DMS114 treated with DMSO at 0.1 percent for 48 hours (cell line): ENCODE data around the gene NFKBIL1.
"Not testable (repeated sequence)": the region's sequence is repeated elsewhere in the genome, so short reads cannot be mapped to it uniquely, and the experiment has no call there.

Experiments
- DNase-seq: peaks from one replicate; lab custom pipeline; 2025; ENCODE audit not compliant: unreplicated experiment; lab: John Stamatoyannopoulos, UW

The NFKBIL1 gene

GRCh38 chr6:31580438-31580740 lies 33.0 kb downstream of the NFKBIL1 start:
- DNase-seq = no peak

- peak; percentile 85 for DNase-seq
Observed at GRCh38 chr6:31580807-31581433, 33.5 kb downstream of the NFKBIL1 start.

DNA sequence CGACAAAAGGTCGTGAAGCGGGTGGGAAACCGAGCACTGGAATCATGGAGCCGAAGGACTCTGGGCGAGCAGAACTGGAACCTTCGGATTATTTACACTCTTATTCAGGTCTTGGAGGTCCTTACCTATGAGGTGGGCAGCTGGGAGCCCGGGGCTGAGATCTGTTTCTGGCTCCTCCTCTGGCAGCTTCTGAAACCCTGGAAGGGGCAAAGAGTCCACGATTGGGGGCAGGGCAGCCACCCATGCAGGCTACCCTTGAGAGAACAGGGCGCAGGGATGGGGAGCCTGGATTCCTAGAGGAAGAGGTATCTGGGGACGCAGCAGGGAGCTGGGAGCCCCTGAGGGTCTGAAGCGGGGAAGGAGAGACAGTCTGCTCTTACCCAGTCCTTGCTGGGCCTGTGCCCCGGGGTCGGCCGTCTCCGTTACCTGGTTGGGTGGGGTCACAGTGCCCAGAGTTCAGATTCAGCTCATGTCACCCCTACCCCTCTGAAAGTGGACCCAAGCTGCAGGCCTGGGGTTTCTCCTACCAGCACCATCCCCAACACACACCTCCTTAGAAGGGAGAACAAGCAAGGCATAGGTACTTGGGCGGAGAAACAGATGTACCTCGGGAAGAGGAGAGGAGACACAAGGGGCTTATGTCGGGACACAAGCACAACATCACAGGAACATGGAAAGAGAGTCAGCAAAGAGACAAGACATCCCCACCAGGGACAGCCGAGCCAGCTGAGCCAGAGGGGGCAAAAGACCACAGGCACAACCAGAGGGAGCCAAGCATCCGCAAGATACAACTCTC lies 34.2 kb downstream of the NFKBIL1 start:
- no peak for DNase-seq

DNA sequence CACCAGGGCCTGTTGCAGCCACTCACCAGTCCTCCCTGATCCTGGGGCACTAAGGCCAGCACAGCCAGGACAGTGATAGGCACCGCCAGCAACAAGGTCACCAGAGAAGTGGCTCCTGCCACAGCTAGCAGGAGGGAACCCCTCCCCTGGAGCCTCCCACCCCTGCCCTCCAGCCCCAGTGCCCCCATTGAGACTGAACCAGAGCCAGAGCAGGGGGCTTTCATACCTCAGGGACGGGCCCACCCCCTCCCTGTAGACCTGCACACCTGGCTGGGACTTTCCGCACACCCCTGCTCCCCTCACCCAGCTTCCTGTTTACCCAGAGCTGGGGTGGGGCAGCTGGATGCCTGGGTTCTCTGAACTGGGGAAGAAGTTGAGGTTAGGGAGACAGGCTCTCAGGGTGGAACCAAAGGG lies 34.8 kb downstream of the NFKBIL1 start, which contains the start of gene LTB:
Gene LTB (minus strand): TSS at position 195 of the 414 bp plus-strand sequence. CDS start 7 bp downstream, at position 188.
- no peak for DNase-seq

GRCh38 chr6:31585491-31585890 lies 38.1 kb downstream of the NFKBIL1 start:
- DNase-seq = no peak

DNA sequence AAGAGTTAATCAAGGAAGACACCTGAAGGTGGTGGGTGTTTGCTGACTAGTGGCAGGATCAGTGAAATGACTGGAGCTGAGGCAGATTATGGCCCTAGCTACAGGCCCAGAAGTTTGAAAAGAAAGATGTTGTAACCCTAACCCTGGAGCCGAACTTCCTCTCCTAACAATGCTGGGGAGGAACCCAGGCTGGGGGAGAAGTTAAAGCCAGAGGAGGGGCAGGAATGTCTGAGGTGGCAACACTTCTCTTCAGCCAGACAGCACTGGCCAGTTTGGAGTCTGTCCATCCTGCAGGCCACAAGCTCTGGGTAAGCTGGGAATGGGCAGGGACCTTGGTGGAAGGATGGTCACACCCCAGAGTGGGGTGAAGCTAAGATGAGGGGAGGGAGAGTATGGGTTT lies 38.6 kb downstream of the NFKBIL1 start, which contains the start of gene LST1:
Gene LST1 (plus strand): TSS at position 270 of the 400 bp plus-strand sequence. CDS start 1,023 bp downstream, outside the sequence.
- no peak for DNase-seq

GRCh38 chr6:31586599-31587281 lies 39.3 kb downstream of the NFKBIL1 start:
- DNase-seq = no peak

DNA sequence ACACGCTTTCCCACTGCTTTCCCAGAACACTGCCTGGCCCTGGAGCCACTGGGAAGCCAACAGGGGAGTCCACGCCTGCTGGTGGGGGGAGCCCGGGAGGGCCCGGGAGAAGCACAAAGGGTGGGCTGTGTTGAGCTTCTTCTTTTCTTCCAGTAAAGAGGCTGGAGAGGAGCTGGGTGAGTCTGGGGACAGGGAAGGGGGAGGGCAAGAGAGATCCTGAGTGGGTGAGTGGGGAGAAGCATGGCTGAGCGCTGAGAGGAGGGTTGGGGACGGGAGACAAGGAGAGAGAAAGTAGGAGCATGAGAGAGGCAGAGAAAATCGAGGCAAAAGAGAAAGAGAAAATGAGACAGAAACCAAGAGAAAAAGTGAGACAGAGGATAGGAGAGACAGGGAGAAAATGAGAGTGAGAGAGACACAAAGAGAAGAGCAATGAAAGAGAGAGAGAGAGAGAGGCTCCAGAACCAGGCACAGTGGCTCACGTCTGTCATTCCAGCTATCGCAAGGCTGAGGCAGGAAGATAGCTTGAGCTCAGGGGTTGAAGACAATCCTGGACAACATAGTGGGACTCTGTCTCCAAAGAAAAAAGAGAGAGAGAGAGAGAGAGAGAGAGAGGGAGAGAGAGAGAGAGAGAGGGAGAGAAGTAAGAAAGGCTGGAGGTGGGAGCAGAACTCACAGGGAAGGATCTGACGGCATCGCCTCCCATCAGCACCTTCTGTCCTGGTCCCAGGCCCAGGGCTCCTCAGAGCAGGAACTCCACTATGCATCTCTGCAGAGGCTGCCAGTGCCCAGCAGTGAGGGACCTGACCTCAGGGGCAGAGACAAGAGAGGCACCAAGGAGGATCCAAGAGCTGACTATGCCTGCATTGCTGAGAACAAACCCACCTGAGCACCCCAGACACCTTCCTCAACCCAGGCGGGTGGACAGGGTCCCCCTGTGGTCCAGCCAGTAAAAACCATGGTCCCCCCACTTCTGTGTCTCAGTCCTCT lies 40.7 kb downstream of the NFKBIL1 start:
- DNase-seq = no peak

DNA sequence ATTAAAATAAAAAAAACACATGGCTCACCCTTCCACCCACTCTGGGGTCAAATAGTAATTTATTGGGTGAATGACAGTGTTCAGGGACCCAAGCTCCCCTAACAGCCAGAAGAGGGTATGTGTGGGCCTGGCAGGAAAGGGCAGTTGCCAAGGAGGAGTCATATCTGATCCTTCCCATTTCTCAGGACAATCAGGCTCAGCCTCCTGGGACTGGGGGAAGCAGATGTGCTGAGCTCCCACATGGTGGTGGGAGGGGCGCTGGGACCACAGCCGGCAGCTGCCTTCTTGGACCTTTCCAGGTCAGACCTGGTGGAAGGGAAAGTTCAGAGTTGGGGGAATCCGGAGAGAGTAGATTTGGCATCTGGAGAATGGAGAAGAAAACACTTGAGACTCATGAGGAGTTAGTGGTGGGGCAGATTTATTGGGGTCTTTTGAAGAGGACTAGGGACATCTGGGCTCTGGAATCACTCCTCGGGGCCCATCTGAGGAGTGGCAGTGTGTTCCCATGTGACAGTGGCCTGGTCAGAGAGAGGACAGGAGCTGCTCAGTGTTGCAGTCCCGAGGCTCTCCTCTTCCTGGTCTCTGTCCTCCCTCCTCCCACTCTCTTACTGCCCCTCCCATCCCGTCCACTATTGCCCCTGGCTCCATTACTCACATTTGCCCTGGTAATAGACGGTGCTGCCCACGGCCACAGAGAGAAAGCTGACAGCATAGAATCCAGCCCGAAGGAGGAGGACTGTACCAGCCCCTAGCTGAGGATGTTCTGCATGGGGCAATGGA lies 41.7 kb downstream of the NFKBIL1 start:
- no peak for DNase-seq

DNA sequence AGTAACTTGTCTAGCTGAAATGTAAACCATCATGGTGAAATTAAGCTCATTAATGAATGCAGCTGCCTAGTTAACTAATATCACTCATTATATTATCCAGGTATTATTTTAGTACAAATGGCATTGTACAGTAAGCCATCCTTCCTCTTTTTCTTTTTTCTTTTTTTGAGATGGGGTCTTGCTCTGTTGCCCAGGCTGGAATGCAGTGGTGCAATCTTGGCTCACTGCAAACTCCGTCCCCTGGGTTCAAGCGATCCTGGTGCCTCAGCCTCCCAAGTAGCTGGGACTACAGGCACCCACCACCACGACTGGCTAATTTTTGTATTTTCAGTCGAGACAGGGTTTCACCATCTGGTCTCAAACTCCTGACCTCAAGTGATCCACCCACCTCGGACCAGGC lies 43.3 kb downstream of the NFKBIL1 start:
- not testable (repeated sequence) for DNase-seq

GRCh38 chr6:31592396-31592771 lies 45.0 kb downstream of the NFKBIL1 start:
- no peak for DNase-seq

DNA sequence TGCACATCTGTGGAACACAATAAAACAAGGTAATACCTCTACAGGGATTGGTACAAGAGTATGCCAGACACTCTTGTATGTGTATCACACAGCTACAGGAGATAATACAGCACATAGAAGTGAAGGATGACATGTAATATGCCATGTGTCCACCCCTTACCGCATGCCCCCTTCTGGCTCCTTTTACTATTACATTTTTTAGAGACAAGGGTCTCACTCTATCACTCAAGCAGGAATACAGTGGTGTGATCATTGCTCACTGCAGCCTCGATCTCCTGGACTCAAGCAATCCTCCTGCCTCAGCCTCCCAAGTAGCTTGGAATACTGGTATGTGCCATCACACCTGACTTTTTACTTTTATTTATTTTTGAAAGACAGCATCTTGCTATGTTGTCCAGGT lies 49.6 kb downstream of the NFKBIL1 start:
- DNase-seq = peak; percentile 63

- DNase-seq = no peak
Observed at GRCh38 chr6:31607317-31607716, 59.9 kb downstream of the NFKBIL1 start.
